Mucosa of descending colon (tissue), 3 donors: Measurements from ENCODE around the gene OGFOD2. TPM values are rescaled to one million over a fixed set of nuclear protein-coding genes. Genes with fewer than 3 reads are reported as not detected.

Experiments
- ATAC-seq: fragments of 200-7000 bp; cut with Tn5 transposase; one replicate; pipeline ENCODE4 v1.9.1; 2020; ENCODE audit warnings: mild to moderate bottlenecking, moderate library complexity
- DNase-seq, 3 donors: peaks; one replicate each; pipeline ENCODE4 v3.0.0-alpha.2; 2020
- H3K36me3 ChIP-seq: fragments of 200-600 bp; one replicate; pipeline ENCODE4 v1.8.0; 2021; ENCODE audit warnings: low read depth, mild to moderate bottlenecking
- H3K4me1 ChIP-seq: fragments of 200-600 bp; one replicate; pipeline ENCODE4 v1.8.0; 2021; ENCODE audit warnings: low read depth, mild to moderate bottlenecking
- H3K4me3 ChIP-seq: fragments of 200-600 bp; one replicate; pipeline ENCODE4 v1.8.0; 2021; ENCODE audit warnings: mild to moderate bottlenecking
- H3K9me3 ChIP-seq: fragments of 200-600 bp; one replicate; pipeline ENCODE4 v1.8.0; 2021; ENCODE audit warnings: mild to moderate bottlenecking
- intact Hi-C, 2 donors: fragments of 100-400 bp; cut with DNase I in 1 of 2; cut with micrococcal nuclease in 1 of 2; formaldehyde crosslinking; loops; one replicate each; pipeline versions ENCODE4 v1.11.0 to v1.11.1; 2022; cut with DNase I, micrococcal nuclease
- total RNA-seq, 3 donors: library from RNA; stranded (reverse); fragmentation: NEBNext Ultra II Directional in 2 of 3; extraction: Animal tissue kit (Norgen Biotek cat#: 25700) in 2 of 3; gene quantifications; one replicate each; pipeline versions ENCODE4 v1.2.1 to v1.2.4, GENCODE V29; 2021 to 2023
- TF ChIP-seq, protein P1 (sequence below): fragments of 200-600 bp; IDR thresholded peaks from one replicate; pipeline ENCODE4 v1.8.0; 2022; ENCODE audit warnings: antibody characterized with exemption, mild to moderate bottlenecking
- donor health status: DM: no; HTN: no; CAD: no; lungs with moderate emphysema.
- donor health status: DM: no; HTN: no; CAD: no.
- donor health status: DM: no; HTN: yes; CAD: no.

Gene OGFOD2
- total RNA-seq, 3 donors from 2014 or later: 17.0 to 25.0 (median 23.7) TPM

DNA sequence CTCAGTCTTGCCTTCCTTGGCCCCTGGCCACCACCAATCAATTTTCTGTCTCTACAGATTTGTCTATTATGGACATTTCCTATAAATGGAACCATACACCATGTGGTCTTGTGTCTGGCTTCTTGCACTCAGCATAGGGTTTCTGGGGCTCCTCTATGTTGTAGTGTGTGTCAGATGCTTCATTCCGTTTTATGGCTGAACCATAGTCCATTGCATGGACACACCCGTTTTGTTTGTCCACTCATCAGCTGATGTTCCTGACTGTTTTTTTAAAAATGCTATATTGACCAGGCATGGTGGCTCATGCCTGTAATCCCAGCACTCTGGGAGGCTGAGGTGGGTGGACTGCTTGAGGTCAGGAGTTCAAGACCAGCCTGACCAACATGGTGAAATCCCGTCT, 26.4 kb downstream of the OGFOD2 start:
- H3K9me3 ChIP-seq: no peaks in the 10 kb centered on the region
- no peak for DNase-seq
- peak; percentile 67 for ATAC-seq
- H3K4me1 ChIP-seq: no peaks in the 10 kb centered on the region
- TF ChIP-seq, protein P1, sequence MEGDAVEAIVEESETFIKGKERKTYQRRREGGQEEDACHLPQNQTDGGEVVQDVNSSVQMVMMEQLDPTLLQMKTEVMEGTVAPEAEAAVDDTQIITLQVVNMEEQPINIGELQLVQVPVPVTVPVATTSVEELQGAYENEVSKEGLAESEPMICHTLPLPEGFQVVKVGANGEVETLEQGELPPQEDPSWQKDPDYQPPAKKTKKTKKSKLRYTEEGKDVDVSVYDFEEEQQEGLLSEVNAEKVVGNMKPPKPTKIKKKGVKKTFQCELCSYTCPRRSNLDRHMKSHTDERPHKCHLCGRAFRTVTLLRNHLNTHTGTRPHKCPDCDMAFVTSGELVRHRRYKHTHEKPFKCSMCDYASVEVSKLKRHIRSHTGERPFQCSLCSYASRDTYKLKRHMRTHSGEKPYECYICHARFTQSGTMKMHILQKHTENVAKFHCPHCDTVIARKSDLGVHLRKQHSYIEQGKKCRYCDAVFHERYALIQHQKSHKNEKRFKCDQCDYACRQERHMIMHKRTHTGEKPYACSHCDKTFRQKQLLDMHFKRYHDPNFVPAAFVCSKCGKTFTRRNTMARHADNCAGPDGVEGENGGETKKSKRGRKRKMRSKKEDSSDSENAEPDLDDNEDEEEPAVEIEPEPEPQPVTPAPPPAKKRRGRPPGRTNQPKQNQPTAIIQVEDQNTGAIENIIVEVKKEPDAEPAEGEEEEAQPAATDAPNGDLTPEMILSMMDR: no peak
- H3K36me3 ChIP-seq: no peaks in the 10 kb centered on the region
- H3K4me3 ChIP-seq: no peak overlapping the region
- intact Hi-C loops: no loop called here

DNA sequence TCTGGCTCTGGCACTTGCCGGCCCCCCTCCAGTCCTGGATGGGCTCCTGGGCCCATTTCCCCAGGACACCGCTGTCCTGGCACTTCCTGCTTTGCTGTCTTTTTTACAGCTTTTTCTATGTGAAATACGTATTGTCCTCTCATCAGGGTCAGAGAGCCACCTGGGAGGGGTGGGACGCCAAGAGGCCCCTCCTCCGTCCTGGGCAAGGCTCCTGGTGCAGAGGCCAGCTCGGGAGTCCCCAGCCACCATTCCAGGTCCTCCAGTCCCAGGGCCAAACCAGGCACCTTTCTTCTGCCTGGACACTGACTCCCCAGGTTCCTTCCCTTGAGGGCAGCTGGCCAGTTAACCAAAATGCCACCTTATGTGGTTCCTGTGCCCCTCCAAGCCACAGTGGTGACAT, 28.2 kb downstream of the OGFOD2 start:
- Histone ChIP-seq H3K4me3 (no peak overlapping the region), H3K9me3 (no peaks in the 10 kb centered on the region), H3K36me3 (no peaks in the 10 kb centered on the region), H3K4me1 (no peaks in the 10 kb centered on the region)
- no peak for DNase-seq
- ATAC-seq: no peak
- intact Hi-C loops: no loop called here
- TF ChIP-seq, protein P1: no peak

DNA sequence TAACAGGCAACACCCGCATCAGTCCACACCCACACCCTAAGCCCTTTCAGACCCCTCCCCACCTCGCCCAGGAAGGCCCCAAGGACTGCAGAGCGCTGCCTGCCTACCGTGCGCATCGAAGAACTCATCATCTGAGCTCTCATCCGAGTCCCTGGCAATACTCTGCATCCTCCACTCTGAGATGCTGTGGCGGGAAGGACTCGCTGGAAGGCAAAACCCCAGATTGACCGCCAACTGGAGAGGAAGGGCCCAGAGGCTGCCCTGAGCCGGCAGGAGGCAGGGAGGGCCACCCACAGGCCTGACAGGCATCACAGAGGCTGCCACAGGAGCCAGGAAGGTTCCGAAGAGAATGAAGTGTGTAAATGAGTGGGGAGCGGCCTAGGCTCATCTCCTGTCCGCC, 29.2 kb downstream of the OGFOD2 start:
- Histone ChIP-seq H3K4me3 (no peak overlapping the region), H3K4me1 (no peaks in the 10 kb centered on the region), H3K9me3 (no peaks in the 10 kb centered on the region), H3K36me3 (no peaks in the 10 kb centered on the region)
- DNase-seq (no peak), ATAC-seq (no peak)
- TF ChIP-seq, protein P1: no peak
- intact Hi-C loops: no loop called here

DNA sequence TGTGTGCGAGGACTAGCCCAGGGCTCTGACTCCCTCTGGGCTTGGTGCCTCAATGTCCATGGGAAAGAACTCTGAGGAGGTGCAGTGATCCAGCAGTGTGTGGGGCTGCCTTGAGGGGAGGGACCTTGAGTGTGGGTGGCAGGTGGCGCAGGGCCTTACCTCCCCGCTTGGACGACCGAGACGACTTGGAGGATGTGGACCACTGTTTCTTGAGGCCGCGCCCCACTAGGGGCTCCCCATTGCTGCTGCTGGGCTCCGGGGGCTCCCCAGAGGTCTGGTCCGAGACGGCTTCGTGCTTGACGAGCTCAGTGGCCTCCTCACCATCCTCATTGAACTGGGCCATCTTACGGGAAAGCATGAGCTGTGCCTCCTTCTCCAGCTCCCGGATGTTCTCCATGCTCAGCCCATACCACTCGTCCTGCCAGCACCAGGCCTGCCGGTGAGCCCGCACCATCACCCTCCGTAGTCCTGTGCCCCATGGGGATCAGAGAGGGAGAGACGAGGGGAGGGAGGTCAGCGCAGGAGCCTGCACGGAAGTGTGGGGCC, 30.1 kb downstream of the OGFOD2 start:
- H3K4me1 ChIP-seq: no peaks in the 10 kb centered on the region
- TF ChIP-seq, protein P1: no peak
- intact Hi-C loops: no loop called here
- H3K9me3 ChIP-seq: no peaks in the 10 kb centered on the region
- H3K4me3 ChIP-seq: no peak overlapping the region
- DNase-seq (no peak), ATAC-seq (no peak)
- no peaks in the 10 kb centered on the region for H3K36me3 ChIP-seq

DNA sequence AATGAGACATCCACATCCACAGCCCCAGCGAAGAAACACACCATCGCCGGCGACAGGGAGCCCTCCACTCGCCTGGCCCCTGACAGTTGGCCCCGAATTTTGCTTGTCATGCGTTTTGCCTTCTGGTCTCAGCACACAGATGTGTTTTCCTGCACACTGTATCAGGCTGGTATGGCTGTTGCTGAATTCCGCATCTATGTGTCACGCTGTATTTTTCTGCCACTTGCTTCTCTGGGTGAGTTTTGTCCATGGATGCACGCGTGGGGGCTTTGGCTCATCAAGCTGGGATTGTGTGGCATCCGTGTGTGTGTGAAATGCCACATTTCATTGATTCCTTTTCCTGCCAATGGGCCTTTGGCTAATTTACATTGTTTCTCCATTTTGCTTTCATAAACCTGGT, 31.9 kb downstream of the OGFOD2 start:
- ATAC-seq: no peak
- no peaks in the 10 kb centered on the region for H3K36me3 ChIP-seq
- no peak overlapping the region for H3K4me3 ChIP-seq
- TF ChIP-seq, protein P1: no peak
- H3K4me1 ChIP-seq: no peaks in the 10 kb centered on the region
- DNase-seq: no peak
- intact Hi-C loops: no loop called here
- H3K9me3 ChIP-seq: no peaks in the 10 kb centered on the region

DNA sequence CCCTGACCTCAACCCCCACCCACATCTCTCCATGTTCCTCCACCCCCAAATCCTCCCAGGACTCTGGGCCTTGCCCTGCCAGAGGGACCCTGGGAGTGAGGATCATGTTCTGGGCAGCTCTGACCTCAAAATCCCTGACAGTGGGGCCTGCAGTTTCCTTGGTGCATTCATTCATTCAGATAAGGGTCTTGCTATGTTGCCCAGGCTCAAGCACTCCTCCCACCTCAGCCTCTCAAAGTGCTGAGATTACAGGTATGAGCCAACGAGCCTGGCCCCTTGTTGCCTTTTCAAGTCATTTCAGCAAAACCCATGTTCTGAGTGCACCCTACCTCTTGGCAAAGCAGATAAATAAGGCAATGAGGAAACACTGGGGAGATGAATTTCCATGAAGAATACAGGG, 35.1 kb downstream of the OGFOD2 start:
- Histone ChIP-seq H3K4me1 (no peaks in the 10 kb centered on the region), H3K9me3 (no peaks in the 10 kb centered on the region), H3K36me3 (no peaks in the 10 kb centered on the region), H3K4me3 (no peak overlapping the region)
- DNase-seq: no peak
- intact Hi-C loops: no loop called here
- TF ChIP-seq, protein P1: no peak
- ATAC-seq: no peak
